Body of pancreas (tissue), 4 donors: ENCODE measurements around the gene NIPAL4.

Experiments
- CTCF ChIP-seq, 7 experiments: fragments of 450-650 bp in 4 of 7; fragments of 200-600 bp in 3 of 7; sonication (generic) in 3 of 7; IDR thresholded peaks; one replicate each; pipeline ENCODE4 v1.5.1; 2016 to 2019; ENCODE audit warnings: antibody characterized with exemption in 7 of 7
- POLR2A ChIP-seq, 3 donors: fragments of 450-650 bp; IDR thresholded peaks; one replicate each; pipeline ENCODE4 v1.6.1; 2016; ENCODE audit warnings: antibody characterized with exemption in 3 of 3, mild to moderate bottlenecking in 2 of 3

DNA sequence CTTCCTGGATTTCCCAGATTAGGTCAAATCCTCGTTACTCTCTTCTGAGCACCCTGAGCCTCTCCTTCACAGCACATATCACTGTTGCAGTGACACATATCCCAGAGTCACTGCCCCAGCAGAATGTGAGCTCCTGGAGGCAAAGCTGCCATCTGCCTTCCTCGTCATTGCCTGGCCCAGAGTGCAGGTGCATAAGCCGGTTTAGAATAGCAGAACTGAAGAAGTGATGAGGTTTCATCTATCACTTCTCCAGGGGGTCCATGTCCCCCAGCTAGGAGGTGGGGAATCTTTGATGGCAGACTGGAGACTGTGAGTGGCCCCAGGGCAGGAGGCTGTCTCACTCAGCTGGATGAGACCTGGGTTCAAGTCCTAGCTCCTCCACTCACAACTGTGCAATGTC lies 25.8 kb downstream of the NIPAL4 start:
- TF ChIP-seq CTCF (IDR thresholded peaks at IDR 0.05), result no peak
- no peak for TF ChIP-seq POLR2A (IDR thresholded peaks at IDR 0.05)
